Epithelial cell of esophagus (primary cell): ENCODE measurements around the gene GCLC.

Source experiments
- DNase-seq: peaks from one replicate; pipeline ENCODE4 v3.0.0; 2010; ENCODE audit warnings: low read depth
- H3K4me3 ChIP-seq: 2 replicates; pipeline ENCODE4 v1.5.1; 2011; ENCODE audit warnings: mild to moderate bottlenecking, low read length, control low read depth
- TF ChIP-seq, protein P1 (sequence below): IDR thresholded peaks from 2 replicates; pipeline ENCODE4 v1.5.1; 2011; ENCODE audit warnings: low read depth, mild to moderate bottlenecking, low read length, control low read depth, inconsistent platforms; ENCODE audit not compliant: insufficient read depth; ENCODE audit errors: missing control alignments

GCLC gene

DNA sequence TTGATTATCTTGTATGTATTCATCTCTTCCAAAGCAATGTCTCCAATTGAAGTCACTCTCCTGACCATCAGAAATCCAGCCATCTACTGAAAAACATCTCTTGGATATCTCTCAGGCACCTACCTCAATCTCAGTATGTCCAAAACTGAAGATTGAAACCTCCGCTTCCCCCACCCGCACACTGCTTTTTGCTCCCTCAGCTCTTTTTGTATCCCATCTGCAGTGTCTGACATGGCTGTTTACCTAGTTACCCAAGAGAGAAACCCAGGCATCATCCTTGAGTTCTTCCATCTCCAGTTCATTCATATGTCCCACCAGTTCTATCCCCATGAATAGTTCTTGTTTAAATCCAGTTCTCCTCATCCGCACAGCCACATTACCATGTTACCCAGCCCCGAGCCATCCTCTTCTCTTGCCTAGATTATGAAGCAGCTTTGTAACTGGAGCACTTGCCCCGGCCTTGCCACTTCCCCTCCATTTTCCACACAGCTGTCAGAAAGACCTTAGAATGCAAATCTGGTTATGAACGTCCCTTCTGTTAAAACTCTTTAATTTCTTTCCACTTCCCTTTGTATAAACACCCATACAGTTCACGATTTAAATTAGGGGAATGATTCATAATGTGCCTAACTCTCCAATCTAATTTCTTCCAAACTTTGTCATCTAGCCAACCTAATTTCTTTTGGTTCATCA lies 40.5 kb upstream of the GCLC start:
- no peak for DNase-seq
- H3K4me3 ChIP-seq: no peak overlapping the region
- TF ChIP-seq, protein P1, sequence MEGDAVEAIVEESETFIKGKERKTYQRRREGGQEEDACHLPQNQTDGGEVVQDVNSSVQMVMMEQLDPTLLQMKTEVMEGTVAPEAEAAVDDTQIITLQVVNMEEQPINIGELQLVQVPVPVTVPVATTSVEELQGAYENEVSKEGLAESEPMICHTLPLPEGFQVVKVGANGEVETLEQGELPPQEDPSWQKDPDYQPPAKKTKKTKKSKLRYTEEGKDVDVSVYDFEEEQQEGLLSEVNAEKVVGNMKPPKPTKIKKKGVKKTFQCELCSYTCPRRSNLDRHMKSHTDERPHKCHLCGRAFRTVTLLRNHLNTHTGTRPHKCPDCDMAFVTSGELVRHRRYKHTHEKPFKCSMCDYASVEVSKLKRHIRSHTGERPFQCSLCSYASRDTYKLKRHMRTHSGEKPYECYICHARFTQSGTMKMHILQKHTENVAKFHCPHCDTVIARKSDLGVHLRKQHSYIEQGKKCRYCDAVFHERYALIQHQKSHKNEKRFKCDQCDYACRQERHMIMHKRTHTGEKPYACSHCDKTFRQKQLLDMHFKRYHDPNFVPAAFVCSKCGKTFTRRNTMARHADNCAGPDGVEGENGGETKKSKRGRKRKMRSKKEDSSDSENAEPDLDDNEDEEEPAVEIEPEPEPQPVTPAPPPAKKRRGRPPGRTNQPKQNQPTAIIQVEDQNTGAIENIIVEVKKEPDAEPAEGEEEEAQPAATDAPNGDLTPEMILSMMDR: no peak

DNA sequence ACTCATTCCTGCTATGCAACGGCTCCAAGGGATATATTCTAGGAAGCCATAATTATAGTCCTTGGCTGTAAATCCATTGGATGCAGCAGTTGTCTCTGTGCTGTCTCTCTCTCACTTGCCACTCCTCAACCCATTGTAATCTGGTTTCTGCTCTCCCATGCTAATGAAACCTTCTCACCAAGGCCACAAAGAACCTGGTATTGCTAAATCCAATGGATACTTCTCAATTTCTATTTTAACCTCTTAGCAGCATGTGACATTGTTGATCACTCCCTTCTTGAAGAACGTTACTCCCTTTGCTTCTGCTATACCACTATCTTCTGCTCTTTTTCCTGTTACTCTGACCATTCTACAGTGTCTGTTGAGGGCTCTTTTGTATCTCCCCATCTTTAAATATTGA lies 39.8 kb upstream of the GCLC start:
- DNase-seq: no peak
- H3K4me3 ChIP-seq: no peak overlapping the region
- TF ChIP-seq, protein P1: no peak

DNA sequence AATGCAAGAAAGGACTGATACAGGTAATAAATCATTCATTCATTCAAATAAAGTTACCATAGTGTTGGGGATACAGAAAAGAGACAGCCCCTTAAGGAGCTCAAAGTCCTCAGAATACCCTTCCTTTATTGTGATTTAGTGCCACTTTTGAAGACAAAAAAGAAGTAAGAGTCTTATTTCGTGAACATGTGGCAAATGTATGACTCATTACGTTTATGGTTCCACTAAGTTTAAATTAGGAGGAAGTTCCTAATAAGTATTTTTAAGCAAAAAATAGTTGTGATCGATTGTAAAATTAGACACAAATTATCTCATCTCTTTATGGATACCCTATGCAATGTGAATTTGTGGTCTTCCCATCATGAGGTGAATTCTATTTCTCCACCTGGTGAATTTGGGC lies 38.5 kb upstream of the GCLC start:
- TF ChIP-seq, protein P1: no peak
- H3K4me3 ChIP-seq: no peak overlapping the region
- DNase-seq: no peak

DNA sequence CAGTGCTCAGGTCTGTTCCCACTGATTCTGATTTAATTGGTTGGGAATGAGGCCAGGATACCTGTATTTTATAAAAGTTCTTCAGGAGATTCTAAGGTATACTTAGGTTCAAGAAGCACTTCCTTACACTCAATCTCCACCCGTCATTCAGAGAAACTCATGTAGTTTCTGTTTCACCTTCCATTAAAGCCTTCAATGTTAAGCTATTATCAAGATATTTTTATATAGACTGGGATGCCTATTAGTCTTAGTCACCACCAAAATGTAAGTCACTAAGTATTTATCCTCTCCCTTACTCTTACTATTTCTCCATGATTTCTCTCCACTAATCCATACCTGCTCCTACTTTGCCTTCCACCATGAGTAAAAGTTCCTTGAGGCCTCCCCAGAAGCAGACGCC lies 38.1 kb upstream of the GCLC start:
- TF ChIP-seq, protein P1: no peak
- no peak overlapping the region for H3K4me3 ChIP-seq
- no peak for DNase-seq

DNA sequence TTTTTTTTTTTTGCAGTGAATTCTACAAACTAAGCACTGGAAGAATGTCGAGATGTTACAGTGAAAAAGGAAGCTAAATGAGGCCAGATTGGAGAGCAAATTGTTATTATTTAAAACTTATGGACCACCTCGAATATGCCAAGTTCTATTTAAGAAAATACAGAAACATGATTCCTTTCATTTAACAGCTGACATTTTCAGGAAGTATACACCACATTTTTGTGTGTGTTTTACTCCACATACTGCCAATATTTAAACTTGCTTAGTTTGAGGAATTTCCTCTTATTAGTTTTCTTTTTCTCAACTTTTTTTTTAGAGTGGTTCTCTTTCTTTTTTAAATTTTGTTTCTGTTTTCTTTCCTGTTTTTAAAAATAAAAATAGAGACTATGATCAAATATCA lies 37.0 kb upstream of the GCLC start:
- TF ChIP-seq, protein P1: no peak
- no peak for DNase-seq
- H3K4me3 ChIP-seq: no peak overlapping the region

DNA sequence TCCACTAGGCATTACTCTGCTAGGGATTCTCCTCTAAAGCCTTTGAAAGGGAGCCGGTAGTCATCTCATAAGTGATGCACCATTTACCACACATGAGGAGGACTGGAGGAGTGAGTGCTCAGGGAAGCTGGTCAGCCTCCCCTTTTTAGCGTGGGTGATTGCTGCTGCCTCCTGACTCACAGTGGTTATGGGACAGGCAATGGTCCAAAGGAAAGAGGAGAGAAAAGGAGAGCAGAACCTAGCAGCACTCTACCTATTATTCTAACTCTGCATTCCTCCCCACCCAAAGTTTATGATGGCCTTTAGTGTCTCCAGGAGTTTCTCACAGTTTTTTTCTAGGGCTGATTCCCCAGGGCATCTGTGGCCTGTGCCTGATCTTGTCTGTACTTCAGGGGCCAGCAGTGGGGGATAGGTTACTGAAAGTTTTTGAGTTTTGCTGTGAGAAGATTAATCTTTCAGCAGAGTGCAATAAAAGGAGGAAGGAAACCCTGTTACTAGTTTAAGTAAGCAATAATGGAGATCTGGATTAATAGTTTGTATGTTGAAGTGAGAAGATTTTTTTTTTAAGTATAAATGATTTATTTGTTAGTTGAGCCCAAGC lies 36.4 kb upstream of the GCLC start:
- TF ChIP-seq, protein P1: no peak
- DNase-seq: peak; percentile 54
- no peak overlapping the region for H3K4me3 ChIP-seq

DNA sequence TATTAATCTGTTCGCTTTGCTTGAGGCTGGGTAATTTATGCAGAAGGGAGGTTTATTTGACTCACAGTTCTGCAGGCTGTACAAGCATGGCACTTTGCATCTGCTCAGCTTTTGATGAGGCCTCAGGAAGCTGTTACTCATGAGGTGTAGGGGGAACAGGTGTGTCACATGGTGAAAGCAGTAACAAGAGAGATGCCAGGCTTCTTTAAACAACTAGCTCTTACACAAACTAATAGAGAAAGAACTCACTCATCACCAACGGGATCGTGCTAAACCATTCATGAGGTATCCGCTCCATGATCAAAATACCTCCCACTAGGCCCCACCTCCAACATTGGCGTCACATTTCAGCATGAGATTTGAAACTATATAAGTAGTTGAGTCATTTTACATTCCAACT lies 34.4 kb upstream of the GCLC start:
- H3K4me3 ChIP-seq: no peak overlapping the region
- TF ChIP-seq, protein P1: no peak
- DNase-seq: no peak
